ENCODE measurements around the gene MFSD1.

- no peak for TF ChIP-seq CTCF (IDR thresholded peaks at IDR 0.05; ENCODE audit: borderline replicate concordance, extremely low read depth, low read length, poor library complexity, severe bottlenecking)
- no peak for TF ChIP-seq EZH2 (IDR thresholded peaks at IDR 0.05; ENCODE audit: borderline replicate concordance, low read depth, low read length, severe bottlenecking)
Measured at GRCh38 chr3:158863247-158863646, 61.4 kb downstream of the MFSD1 start.
